IPS-15b (cell line): ENCODE results near the gene CST5.

Source experiments
- H3K27me3 ChIP-seq: one replicate; pipeline ENCODE4 v1.6.1; 2013; ENCODE audit warnings: low read length; ENCODE audit not compliant: control insufficient read depth, insufficient read depth
- H3K36me3 ChIP-seq: one replicate; pipeline ENCODE4 v1.6.1; 2013; ENCODE audit warnings: low read length; ENCODE audit not compliant: control insufficient read depth, insufficient read depth
- H3K4me1 ChIP-seq: one replicate; pipeline ENCODE4 v1.6.1; 2013; ENCODE audit warnings: mild to moderate bottlenecking, low read length; ENCODE audit not compliant: control insufficient read depth, insufficient read depth
- H3K4me3 ChIP-seq: one replicate; pipeline ENCODE4 v1.5.1; 2013; ENCODE audit warnings: low read depth, low read length
- H3K9ac ChIP-seq: one replicate; pipeline ENCODE4 v1.6.1; 2013; ENCODE audit warnings: low read depth, mild to moderate bottlenecking, low read length
- H3K9me3 ChIP-seq: one replicate; pipeline ENCODE4 v1.6.1; 2013; ENCODE audit warnings: mild to moderate bottlenecking, low read length; ENCODE audit not compliant: control insufficient read depth, insufficient read depth

The CST5 gene

GRCh38 chr20:23879328-23879798 is at the start of gene CST5:
Gene CST5 (minus strand): TSS chr20:23879748. CDS start chr20:23879676, 72 bp downstream.
- no peaks in the 10 kb centered on the region for H3K36me3 ChIP-seq
- no peak within 1 kb of the TSS for H3K4me3 ChIP-seq
- no peaks in the 10 kb centered on the region for H3K4me1 ChIP-seq
- H3K9ac ChIP-seq, result no peak within 1 kb of the TSS
- peaks cover 8% of the 10 kb centered on the region for H3K27me3 ChIP-seq
- no peaks in the 10 kb centered on the region for H3K9me3 ChIP-seq

GRCh38 chr20:23928788-23929187 is 49.2 kb upstream of the CST5 start:
- Histone ChIP-seq H3K4me3 (no peak overlapping the region), H3K4me1 (no peaks in the 10 kb centered on the region), H3K36me3 (no peaks in the 10 kb centered on the region), H3K9me3 (no peaks in the 10 kb centered on the region), H3K9ac (no peak overlapping the region), H3K27me3 (no peaks in the 10 kb centered on the region)

- no peaks in the 10 kb centered on the region for H3K4me1 ChIP-seq
- no peak overlapping the region for H3K4me3 ChIP-seq
- H3K36me3 ChIP-seq, result no peaks in the 10 kb centered on the region
- no peaks in the 10 kb centered on the region for H3K27me3 ChIP-seq
- no peaks in the 10 kb centered on the region for H3K9me3 ChIP-seq
- no peak overlapping the region for H3K9ac ChIP-seq
These were observed 48.8 kb upstream of the CST5 start for GRCh38 chr20:23928353-23928752.

- Histone ChIP-seq H3K36me3 (no peaks in the 10 kb centered on the region), H3K9me3 (no peaks in the 10 kb centered on the region), H3K4me3 (no peak overlapping the region), H3K4me1 (no peaks in the 10 kb centered on the region), H3K9ac (no peak overlapping the region), H3K27me3 (no peaks in the 10 kb centered on the region)
These were observed 47.7 kb upstream of the CST5 start for GRCh38 chr20:23926944-23927872.

- Histone ChIP-seq H3K4me3 (no peak overlapping the region), H3K4me1 (no peaks in the 10 kb centered on the region), H3K27me3 (no peaks in the 10 kb centered on the region), H3K9ac (no peak overlapping the region), H3K36me3 (no peaks in the 10 kb centered on the region), H3K9me3 (no peaks in the 10 kb centered on the region)
These were observed 47.0 kb upstream of the CST5 start for GRCh38 chr20:23926526-23926880.

- H3K4me3 ChIP-seq, result no peak overlapping the region
- no peaks in the 10 kb centered on the region for H3K4me1 ChIP-seq
- no peaks in the 10 kb centered on the region for H3K36me3 ChIP-seq
These were observed 46.4 kb upstream of the CST5 start for GRCh38 chr20:23925789-23926525.

GRCh38 chr20:23924751-23925150 is 45.2 kb upstream of the CST5 start:
- no peak overlapping the region for H3K9ac ChIP-seq
- H3K4me3 ChIP-seq, result no peak overlapping the region
- H3K27me3 ChIP-seq, result no peaks in the 10 kb centered on the region
- H3K4me1 ChIP-seq, result no peaks in the 10 kb centered on the region
- no peaks in the 10 kb centered on the region for H3K9me3 ChIP-seq
- H3K36me3 ChIP-seq, result no peaks in the 10 kb centered on the region

More at GRCh38 chr20:23925789-23926525, 46.4 kb upstream of the CST5 start:
- no peak overlapping the region for H3K9ac ChIP-seq
- H3K27me3 ChIP-seq, result no peaks in the 10 kb centered on the region
- H3K9me3 ChIP-seq, result no peaks in the 10 kb centered on the region

GRCh38 chr20:23923891-23924435 is 44.4 kb upstream of the CST5 start:
- no peaks in the 10 kb centered on the region for H3K27me3 ChIP-seq
- H3K4me3 ChIP-seq, result no peak overlapping the region
- no peaks in the 10 kb centered on the region for H3K36me3 ChIP-seq
- no peaks in the 10 kb centered on the region for H3K9me3 ChIP-seq
- H3K9ac ChIP-seq, result no peak overlapping the region
- H3K4me1 ChIP-seq, result no peaks in the 10 kb centered on the region

- H3K36me3 ChIP-seq, result no peaks in the 10 kb centered on the region
- no peak overlapping the region for H3K4me3 ChIP-seq
- no peak overlapping the region for H3K9ac ChIP-seq
- H3K9me3 ChIP-seq, result no peaks in the 10 kb centered on the region
- H3K4me1 ChIP-seq, result no peaks in the 10 kb centered on the region
- H3K27me3 ChIP-seq, result no peaks in the 10 kb centered on the region
These were observed 43.8 kb upstream of the CST5 start for GRCh38 chr20:23923311-23923710.

GRCh38 chr20:23920408-23921325 is 41.1 kb upstream of the CST5 start:
- H3K4me1 ChIP-seq, result no peaks in the 10 kb centered on the region
- H3K9ac ChIP-seq, result no peak overlapping the region
- no peak overlapping the region for H3K4me3 ChIP-seq
- no peaks in the 10 kb centered on the region for H3K9me3 ChIP-seq
- H3K36me3 ChIP-seq, result no peaks in the 10 kb centered on the region
- no peaks in the 10 kb centered on the region for H3K27me3 ChIP-seq

- H3K4me3 ChIP-seq, result no peak overlapping the region
- H3K36me3 ChIP-seq, result no peaks in the 10 kb centered on the region
- H3K4me1 ChIP-seq, result no peaks in the 10 kb centered on the region
- H3K27me3 ChIP-seq, result no peaks in the 10 kb centered on the region
- H3K9me3 ChIP-seq, result no peaks in the 10 kb centered on the region
- no peak overlapping the region for H3K9ac ChIP-seq
These were observed 39.3 kb upstream of the CST5 start for GRCh38 chr20:23918896-23919295.
